GM19455 (cell line): Measurements from ENCODE around the gene GPR3.
"Not testable (repeated sequence)": the region's sequence is repeated elsewhere in the genome, so short reads cannot be mapped to it uniquely, and the experiment has no call there.

Source experiments
- ATAC-seq: cut with Tn5 transposase; IDR thresholded peaks from one replicate; pipeline ENCODE4 v1.9.1; 2021; ENCODE audit not compliant: unreplicated experiment

GPR3 gene

GRCh38 chr1:27418326-27419185 is 26.1 kb downstream of the GPR3 start:
- ATAC-seq = peak; percentile 55

GRCh38 chr1:27423709-27424108 is 31.3 kb downstream of the GPR3 start:
- ATAC-seq = no peak

- no peak for ATAC-seq
Measured at GRCh38 chr1:27427329-27427728, 34.9 kb downstream of the GPR3 start.

- no peak for ATAC-seq
Measured at GRCh38 chr1:27427816-27428315, 35.4 kb downstream of the GPR3 start.

- no peak for ATAC-seq
Measured at GRCh38 chr1:27428316-27429028, 36.0 kb downstream of the GPR3 start.

- ATAC-seq = no peak
Measured at GRCh38 chr1:27429029-27429425, 36.6 kb downstream of the GPR3 start.

- no peak for ATAC-seq
Measured at GRCh38 chr1:27430903-27431600, 38.6 kb downstream of the GPR3 start.

GRCh38 chr1:27431601-27431940 is 39.1 kb downstream of the GPR3 start:
- no peak for ATAC-seq

- not testable (repeated sequence) for ATAC-seq
Measured at GRCh38 chr1:27432725-27433124, 40.3 kb downstream of the GPR3 start.

GRCh38 chr1:27433706-27434105 is 41.3 kb downstream of the GPR3 start:
- ATAC-seq = no peak

- ATAC-seq = no peak
Measured at GRCh38 chr1:27435566-27436203, 43.3 kb downstream of the GPR3 start.

- ATAC-seq = no peak
Measured at GRCh38 chr1:27436204-27437159, 44.1 kb downstream of the GPR3 start.

- no peak for ATAC-seq
Measured at GRCh38 chr1:27438621-27439061, 46.2 kb downstream of the GPR3 start.

GRCh38 chr1:27439150-27439549 is 46.7 kb downstream of the GPR3 start:
- ATAC-seq = no peak

GRCh38 chr1:27444632-27445031 is 52.2 kb downstream of the GPR3 start:
- ATAC-seq = no peak
